ENCODE data around the gene MYBL2.
"Not testable (repeated sequence)": the region's sequence is repeated elsewhere in the genome, so short reads cannot be mapped to it uniquely, and the experiment has no call there.

Gene MYBL2

DNA sequence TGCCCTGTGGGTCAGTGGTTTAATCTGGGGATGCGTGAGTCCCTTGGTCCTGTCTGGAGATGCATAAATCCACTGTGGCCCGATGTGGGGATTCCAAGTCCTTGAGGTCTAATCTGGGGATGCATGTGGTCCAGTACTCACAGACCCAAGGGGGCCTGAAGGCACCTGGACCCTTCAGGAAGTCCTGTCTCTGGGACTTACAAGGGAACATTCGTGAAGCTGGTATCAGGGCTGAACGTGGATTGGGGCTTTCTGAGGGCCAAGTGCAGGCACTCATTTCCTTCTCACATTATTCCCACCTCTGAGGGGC is 85.1 kb downstream of the MYBL2 start:
- peak; percentile 22 for DNase-seq (ENCODE audit: low spot score)
- no peak for TF ChIP-seq CTCF (IDR thresholded peaks at IDR 0.05; ENCODE audit: extremely low read depth, missing control alignments)

GRCh38 chr20:43752561-43753301 is 85.8 kb downstream of the MYBL2 start:
- peak; percentile 70 for DNase-seq (ENCODE audit: low spot score)

DNA sequence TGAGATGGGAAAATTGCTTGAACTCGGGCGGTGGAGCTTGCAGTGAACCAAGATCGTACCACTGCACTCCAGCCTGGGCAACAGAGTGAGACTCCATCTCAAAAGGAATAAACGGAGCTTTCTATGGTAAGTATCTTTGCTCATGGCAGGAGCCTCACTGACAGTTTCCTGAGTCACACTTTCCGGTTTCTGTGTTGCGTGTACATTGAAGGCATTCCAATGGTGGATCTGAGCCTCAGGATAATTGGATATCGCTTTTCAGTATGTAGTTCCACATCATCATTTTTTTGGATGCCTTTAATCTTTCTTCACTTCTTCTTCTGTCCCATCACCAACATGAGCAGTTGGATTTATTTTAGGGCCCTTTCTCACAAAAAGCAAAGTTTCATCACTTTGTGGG is 88.5 kb downstream of the MYBL2 start:
- DNase-seq (ENCODE audit: low spot score) = no peak
- TF ChIP-seq CTCF (IDR thresholded peaks at IDR 0.05; ENCODE audit: extremely low read depth, missing control alignments) = no peak

More at GRCh38 chr20:43752561-43753301, 85.8 kb downstream of the MYBL2 start:
- no peak for TF ChIP-seq CTCF (IDR thresholded peaks at IDR 0.05; ENCODE audit: extremely low read depth, missing control alignments)

- DNase-seq (ENCODE audit: low spot score) = no peak
- no peak for TF ChIP-seq CTCF (IDR thresholded peaks at IDR 0.05; ENCODE audit: extremely low read depth, missing control alignments)
These were observed 88.9 kb downstream of the MYBL2 start for GRCh38 chr20:43755851-43756250.

GRCh38 chr20:43757888-43758287 is 91.0 kb downstream of the MYBL2 start:
- DNase-seq (ENCODE audit: low spot score) = not testable (repeated sequence)

DNA sequence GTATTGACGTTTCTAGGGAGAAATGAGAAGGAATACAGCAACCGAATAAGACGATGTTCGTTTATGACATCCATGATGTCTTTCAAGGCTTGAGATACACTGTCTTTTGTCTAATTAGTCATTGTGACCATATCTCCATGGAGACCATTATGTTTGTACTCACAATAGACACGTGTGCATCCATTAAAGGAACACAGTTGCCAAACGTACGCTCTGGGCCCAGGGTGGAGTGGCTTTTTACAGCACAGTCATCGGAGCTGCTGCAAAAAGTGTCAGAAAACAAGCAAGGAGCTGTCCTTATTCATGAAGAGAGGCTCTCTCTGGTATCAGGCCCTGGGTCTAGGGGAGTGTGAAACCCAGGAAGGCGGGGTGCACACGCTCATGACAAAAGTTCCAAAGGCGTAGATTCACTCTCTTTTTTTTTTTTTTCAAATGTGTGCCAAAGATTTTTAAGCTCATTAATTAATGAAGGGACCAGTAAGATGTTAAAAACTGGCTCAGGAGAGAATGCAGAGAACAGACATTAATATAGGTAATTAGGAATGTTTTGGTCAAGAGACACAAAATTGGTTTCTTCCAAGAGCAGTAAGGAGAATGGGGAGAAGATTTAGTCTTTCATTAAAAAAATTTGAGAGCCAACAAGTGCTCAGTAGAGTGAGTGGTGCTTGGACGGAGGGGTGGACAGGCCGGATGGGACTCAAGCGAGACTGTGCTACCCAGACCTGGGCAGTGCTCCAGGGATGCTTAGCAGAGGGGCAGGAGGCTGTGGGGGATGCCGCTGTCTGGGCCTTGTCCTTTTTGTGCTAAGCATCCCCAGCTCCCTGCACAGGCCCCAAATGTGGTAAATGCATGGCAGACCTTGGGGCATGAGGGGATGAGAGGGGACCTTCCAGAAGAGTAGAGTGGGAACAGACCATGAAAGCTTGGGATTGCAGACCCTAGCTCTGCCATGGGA is 94.7 kb downstream of the MYBL2 start:
- TF ChIP-seq CTCF (IDR thresholded peaks at IDR 0.05; ENCODE audit: extremely low read depth, missing control alignments) = no peak
- no peak for DNase-seq (ENCODE audit: low spot score)

DNA sequence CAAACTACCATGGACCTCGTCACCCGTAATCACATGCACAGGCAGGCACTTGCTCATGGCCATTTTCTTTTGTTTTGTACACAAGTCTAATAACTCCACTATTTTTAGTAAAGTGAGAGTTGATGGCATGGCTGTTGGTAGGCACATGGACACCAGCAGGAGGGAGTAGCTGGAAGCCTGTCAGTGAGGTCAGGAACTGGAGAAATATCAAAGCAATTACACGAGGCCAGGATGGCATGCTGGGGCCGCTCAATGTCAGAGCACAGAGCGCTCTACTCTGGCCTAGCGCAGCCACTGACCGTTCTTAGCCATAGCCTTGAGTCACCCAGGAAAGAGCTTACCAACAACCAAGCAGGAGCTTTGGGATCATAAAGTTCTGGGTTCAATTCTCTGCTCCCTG is 96.0 kb downstream of the MYBL2 start:
- DNase-seq (ENCODE audit: low spot score) = no peak
- TF ChIP-seq CTCF (IDR thresholded peaks at IDR 0.05; ENCODE audit: extremely low read depth, missing control alignments) = no peak

Measured in GM20000 (cell line).